HG03045 (cell line): ENCODE data around the gene KIF3A.
"Not testable (repeated sequence)": the region's sequence is repeated elsewhere in the genome, so short reads cannot be mapped to it uniquely, and the experiment has no call there.

Experiments
- ATAC-seq: cut with Tn5 transposase; IDR thresholded peaks from one replicate; pipeline ENCODE4 v1.9.1; 2021; ENCODE audit warnings: mild to moderate bottlenecking, moderate library complexity; ENCODE audit not compliant: unreplicated experiment

Gene KIF3A

GRCh38 chr5:132729896-132730295, 7.5 kb downstream of the KIF3A start:
- ATAC-seq, result no peak

GRCh38 chr5:132725745-132726144, 11.6 kb downstream of the KIF3A start:
- no peak for ATAC-seq

GRCh38 chr5:132718544-132719312, 18.6 kb downstream of the KIF3A start:
- ATAC-seq, result no peak

GRCh38 chr5:132714456-132715307, 22.7 kb downstream of the KIF3A start:
- no peak for ATAC-seq

- ATAC-seq, result no peak
Measured at GRCh38 chr5:132708645-132709044, 28.7 kb downstream of the KIF3A start.

- ATAC-seq, result no peak
Measured at GRCh38 chr5:132704875-132705274, 32.5 kb downstream of the KIF3A start.

GRCh38 chr5:132695956-132696355, 41.4 kb downstream of the KIF3A start:
- no peak for ATAC-seq

GRCh38 chr5:132692632-132692967, 44.7 kb downstream of the KIF3A start:
- ATAC-seq, result no peak

- not testable (repeated sequence) for ATAC-seq
Measured at GRCh38 chr5:132691755-132692631, 45.4 kb downstream of the KIF3A start.

GRCh38 chr5:132690156-132690555, 47.2 kb downstream of the KIF3A start:
- no peak for ATAC-seq

GRCh38 chr5:132689513-132689912, 47.8 kb downstream of the KIF3A start:
- no peak for ATAC-seq

GRCh38 chr5:132688536-132689339, 48.6 kb downstream of the KIF3A start:
- no peak for ATAC-seq

- no peak for ATAC-seq
Measured at GRCh38 chr5:132687995-132688394, 49.4 kb downstream of the KIF3A start.

- no peak for ATAC-seq
Measured at GRCh38 chr5:132686193-132686592, 51.2 kb downstream of the KIF3A start.

- no peak for ATAC-seq
Measured at GRCh38 chr5:132684922-132685720, 52.2 kb downstream of the KIF3A start.

- no peak for ATAC-seq
Measured at GRCh38 chr5:132684491-132684890, 52.9 kb downstream of the KIF3A start.

GRCh38 chr5:132681983-132682382, 55.4 kb downstream of the KIF3A start:
- no peak for ATAC-seq

- no peak for ATAC-seq
Measured at GRCh38 chr5:132681476-132681831, 55.9 kb downstream of the KIF3A start.

- no peak for ATAC-seq
Measured at GRCh38 chr5:132680780-132681475, 56.4 kb downstream of the KIF3A start.
